ENCODE data around the gene SLC16A1.
"Not testable (repeated sequence)": the region's sequence is repeated elsewhere in the genome, so short reads cannot be mapped to it uniquely, and the experiment has no call there.

Gene SLC16A1

GRCh38 chr1:112923959-112924349 lies 32.0 kb downstream of the SLC16A1 start:
- DNase-seq = no peak

- DNase-seq = no peak
These were observed 32.6 kb downstream of the SLC16A1 start for GRCh38 chr1:112923234-112923958.

GRCh38 chr1:112911506-112912220 lies 44.3 kb downstream of the SLC16A1 start:
- DNase-seq = no peak

GRCh38 chr1:112909847-112910246 lies 46.1 kb downstream of the SLC16A1 start:
- no peak for DNase-seq

- no peak for DNase-seq
These were observed 49.8 kb downstream of the SLC16A1 start for GRCh38 chr1:112906150-112906698.

- no peak for DNase-seq
These were observed 50.4 kb downstream of the SLC16A1 start for GRCh38 chr1:112905395-112906149.

- DNase-seq = no peak
These were observed 51.1 kb downstream of the SLC16A1 start for GRCh38 chr1:112904831-112905261.

- DNase-seq = peak in 2 of 5 experiments; percentile 45 to 81
These were observed 51.7 kb downstream of the SLC16A1 start for GRCh38 chr1:112904071-112904830.

- no peak for DNase-seq
These were observed 53.8 kb downstream of the SLC16A1 start for GRCh38 chr1:112902221-112902620.

GRCh38 chr1:112901387-112901786 lies 54.6 kb downstream of the SLC16A1 start:
- DNase-seq = no peak

GRCh38 chr1:112896783-112897182 lies 59.2 kb downstream of the SLC16A1 start:
- DNase-seq = no peak

- no peak for DNase-seq
These were observed 61.4 kb downstream of the SLC16A1 start for GRCh38 chr1:112894561-112895011.

- no peak for DNase-seq
These were observed 62.0 kb downstream of the SLC16A1 start for GRCh38 chr1:112894010-112894292.

GRCh38 chr1:112893288-112894009 lies 62.5 kb downstream of the SLC16A1 start:
- no peak for DNase-seq

GRCh38 chr1:112889906-112890305 lies 66.1 kb downstream of the SLC16A1 start:
- not testable (repeated sequence) for DNase-seq

GRCh38 chr1:112889052-112889768 lies 66.8 kb downstream of the SLC16A1 start:
- DNase-seq = no peak

GRCh38 chr1:112888630-112889029 lies 67.4 kb downstream of the SLC16A1 start:
- DNase-seq = no peak

- no peak for DNase-seq
These were observed 68.3 kb downstream of the SLC16A1 start for GRCh38 chr1:112887599-112888283.

- DNase-seq = not testable (repeated sequence)
These were observed 71.0 kb downstream of the SLC16A1 start for GRCh38 chr1:112884996-112885395.

GRCh38 chr1:112882271-112882744 lies 73.7 kb downstream of the SLC16A1 start:
- no peak for DNase-seq

Data from T-helper 2 cell (primary cell).